Endothelial cell of umbilical vein (primary cell): Measurements from ENCODE around the gene HS6ST2. TPM values are rescaled to one million over a fixed set of nuclear protein-coding genes. Genes with fewer than 3 reads are reported as not detected.

Source experiments
- BruUV-seq: library from RNA; stranded (reverse); fragments of 400-500 nt; replicated peaks from 2 replicates; lab custom pipeline; 2021; lab: Mats Ljungman, UMichigan
- CTCF ChIA-PET: fragments of 300-600, 350-600 bp; sonication (Branson Sonifier 250); formaldehyde crosslinking; loops from one replicate; lab custom pipeline; 2021; ENCODE audit warnings: antibody characterized with exemption, inconsistent platforms; lab: Charles Lee
- POLR2A ChIA-PET: fragments of 300-600, 350-600 bp; sonication (Branson Sonifier 250); formaldehyde crosslinking; loops from one replicate; lab custom pipeline; 2021; ENCODE audit warnings: antibody characterized with exemption, inconsistent platforms; lab: Charles Lee
- DNase-seq: peaks from one replicate; pipeline ENCODE4 v3.0.0-alpha.2; 2011; ENCODE audit warnings: low read depth, low spot score
- FAIRE-seq: peaks from 2 replicates; lab custom pipeline; 2011; peaks lifted over from hg19 to GRCh38; lab: Jason Lieb, UNC
- H2AFZ ChIP-seq: 2 replicates; pipeline ENCODE4 v1.6.0; 2012; ENCODE audit warnings: low read depth, low read length, control low read depth, inconsistent platforms
- H3K27ac ChIP-seq: 2 replicates; pipeline ENCODE4 v1.5.1; 2011; ENCODE audit warnings: low read depth, mild to moderate bottlenecking, control low read depth, low read length, moderate library complexity; ENCODE audit not compliant: insufficient read depth
- H3K27me3 ChIP-seq, 2 experiments: 2 replicates each; pipeline versions ENCODE4 v1.6.0 to v1.6.1; 2011; ENCODE audit warnings: low read length in 2 of 2, mixed read lengths in 1 of 2; ENCODE audit not compliant: control insufficient read depth in 2 of 2, insufficient read depth in 2 of 2
- H3K36me3 ChIP-seq, 2 experiments: 2 replicates in 1 of 2; 3 replicates in 1 of 2; pipeline ENCODE4 v1.5.1; 2011; ENCODE audit warnings: low read length in 2 of 2, mild to moderate bottlenecking in 1 of 2, moderate library complexity in 1 of 2; ENCODE audit not compliant: control insufficient read depth in 2 of 2, insufficient read depth in 2 of 2; ENCODE audit errors: extremely low read depth in 1 of 2
- H3K4me1 ChIP-seq: 3 replicates; pipeline ENCODE4 v1.5.1; 2011; ENCODE audit warnings: mild to moderate bottlenecking, low read length; ENCODE audit not compliant: control insufficient read depth, insufficient read depth; ENCODE audit errors: extremely low read depth
- H3K4me2 ChIP-seq: 2 replicates; pipeline ENCODE4 v1.6.1; 2011; ENCODE audit warnings: low read length, control low read depth, mixed read lengths; ENCODE audit not compliant: insufficient read depth
- H3K4me3 ChIP-seq, 3 experiments: fragments of 200-600 bp in 1 of 3; sonication (generic), shearing (Covaris generic) in 1 of 3; replicated peaks in 1 of 3; 2 replicates each; pipeline ENCODE4 v1.5.1; 2011 to 2016; ENCODE audit warnings: control low read depth in 3 of 3, low read length in 3 of 3, mild to moderate bottlenecking in 2 of 3, inconsistent platforms in 1 of 3, low read depth in 1 of 3, moderate library complexity in 1 of 3; ENCODE audit not compliant: insufficient read depth in 1 of 3
- H3K79me2 ChIP-seq: 2 replicates; pipeline ENCODE4 v1.6.0; 2012; ENCODE audit warnings: low read length, inconsistent platforms; ENCODE audit not compliant: control insufficient read depth, insufficient read depth
- H3K9ac ChIP-seq: replicated peaks from 2 replicates; pipeline ENCODE3; 2011; ENCODE audit warnings: low read length, control low read depth; ENCODE audit not compliant: insufficient read depth; ENCODE audit errors: extremely low read depth
- H3K9me1 ChIP-seq: replicated peaks from 3 replicates; pipeline ENCODE4 v1.6.0; 2011; ENCODE audit warnings: mild to moderate bottlenecking, low read length; ENCODE audit not compliant: control insufficient read depth, insufficient read depth; ENCODE audit errors: extremely low read depth
- H3K9me3 ChIP-seq: replicated peaks from 2 replicates; pipeline ENCODE4 v1.5.1; 2012; ENCODE audit warnings: low read length, inconsistent platforms; ENCODE audit not compliant: control insufficient read depth, insufficient read depth
- H4K20me1 ChIP-seq: replicated peaks from 2 replicates; pipeline ENCODE3; 2011; ENCODE audit warnings: mild to moderate bottlenecking, low read length; ENCODE audit not compliant: control insufficient read depth, insufficient read depth; ENCODE audit errors: extremely low read depth
- CTCF ChIP-seq, 2 donors: IDR thresholded peaks; 1 replicate in 1 of 2; 2 replicates in 1 of 2; pipeline ENCODE4 v1.5.1; 2011; ENCODE audit warnings: low read length in 2 of 2, mild to moderate bottlenecking in 2 of 2, moderate library complexity in 2 of 2, control low read depth in 1 of 2, inconsistent platforms in 1 of 2, low read depth in 1 of 2; ENCODE audit not compliant: insufficient read depth in 1 of 2; ENCODE audit errors: extremely low read depth in 1 of 2
- EZH2 ChIP-seq: IDR thresholded peaks from 2 replicates; pipeline ENCODE4 v1.6.1; 2012; ENCODE audit warnings: borderline replicate concordance, low read depth, mild to moderate bottlenecking, moderate library complexity, low read length, inconsistent platforms; ENCODE audit not compliant: severe bottlenecking
- FOS ChIP-seq: IDR thresholded peaks from 2 replicates; pipeline ENCODE4 v1.6.1; 2011; ENCODE audit warnings: mild to moderate bottlenecking, low read length, moderate library complexity, borderline replicate concordance; ENCODE audit not compliant: insufficient read depth
- GATA2 ChIP-seq: IDR thresholded peaks from 2 replicates; pipeline ENCODE4 v1.7.0; 2011; ENCODE audit warnings: low read depth, mild to moderate bottlenecking, moderate library complexity, mixed read lengths, low read length; ENCODE audit not compliant: insufficient read length, insufficient read depth
- JUN ChIP-seq: IDR thresholded peaks from 2 replicates; pipeline ENCODE4 v1.6.1; 2011; ENCODE audit warnings: borderline replicate concordance, low read depth; ENCODE audit not compliant: insufficient read length, insufficient read depth
- MYC ChIP-seq: IDR thresholded peaks from one replicate; pipeline ENCODE4 v1.6.1; 2011; ENCODE audit warnings: mild to moderate bottlenecking, low read depth, low read length
- POLR2AphosphoS5 ChIP-seq: IDR thresholded peaks from 2 replicates; pipeline ENCODE4 v1.6.1; 2012; ENCODE audit warnings: low read depth, mild to moderate bottlenecking, control low read depth, low read length, moderate library complexity; ENCODE audit not compliant: insufficient read depth
- dilution Hi-C: fragments of 300-500 bp; cut with MboI; formaldehyde crosslinking; loops from one replicate; pipeline ENCODE4 v1.15.0; 2019; ENCODE audit warnings: low sequenced_read_pairs; ENCODE audit not compliant: extremely low pct_ligation_motif_present
- intact Hi-C: fragments of 100-400 bp; cut with micrococcal nuclease; formaldehyde crosslinking; loops from one replicate; pipeline ENCODE4 v1.10.0; 2022
- polyA plus RNA-seq, 4 experiments: library from polyadenylated mRNA; depleted of rRNA in 3 of 4; stranded (reverse) in 3 of 4; unstranded in 1 of 4; fragments of >200 nt; gene quantifications; 2 replicates each; pipeline versions ENCODE4 v1.2.1 to v1.2.3, GENCODE V29; 2011 to 2012; ENCODE audit warnings: missing spikeins in 1 of 4
- total RNA-seq: library from RNA; stranded (reverse); gene quantifications from 2 replicates; pipeline ENCODE4 v1.2.3, GENCODE V29; 2021
- TF ChIP-seq, protein P1 (sequence below): IDR thresholded peaks from 2 replicates; pipeline ENCODE4 v1.6.1; 2011; ENCODE audit not compliant: insufficient read depth, insufficient read length

Gene HS6ST2
- total and polyA plus RNA-seq, 2 donors (not counting 3 experiments of a cell fraction or from before 2014, with no cell fraction given) = 0.49 to 0.84 TPM

- Histone ChIP-seq H3K9ac (no peak overlapping the region), H3K79me2 (no peaks in the 10 kb centered on the region), H3K36me3 (no peaks in the 10 kb centered on the region), H3K9me3 (no peaks in the 10 kb centered on the region), H4K20me1 (no peaks in the 10 kb centered on the region), H3K9me1 (no peaks in the 10 kb centered on the region), H3K4me3 (no peak overlapping the region), H3K4me2 (no peak overlapping the region), H3K4me1 (no peaks in the 10 kb centered on the region), H3K27me3 (no peaks in the 10 kb centered on the region), H2AFZ (no peak overlapping the region), H3K27ac (no peak overlapping the region)
- peak; percentile 42 for FAIRE-seq
- BruUV-seq = no TSS peak
- POLR2A ChIA-PET = no interaction called here
- no peak for DNase-seq
- CTCF ChIA-PET = no interaction called here
- dilution Hi-C loops (no loop called here), intact Hi-C loops (no loop called here)
- TF ChIP-seq EZH2 (no peak), MYC (no peak), CTCF (IDR thresholded peaks at IDR 0.05; ENCODE audit: extremely low read depth in 1 of 2, insufficient read depth in 1 of 2, low read depth in 1 of 2, low read length in 2 of 2) (no peak), POLR2AphosphoS5 (no peak), FOS (no peak), JUN (no peak), GATA2 (no peak)
- TF ChIP-seq, protein P1, sequence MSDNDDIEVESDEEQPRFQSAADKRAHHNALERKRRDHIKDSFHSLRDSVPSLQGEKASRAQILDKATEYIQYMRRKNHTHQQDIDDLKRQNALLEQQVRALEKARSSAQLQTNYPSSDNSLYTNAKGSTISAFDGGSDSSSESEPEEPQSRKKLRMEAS = no peak
Observed at GRCh38 chrX:132843363-132843762, 115.1 kb downstream of the HS6ST2 start.
